NCI-H2029 treated with DMSO at 0.1 percent for 48 hours (cell line): ENCODE measurements around the gene ST6GALNAC4.

ENCODE experiments used
- DNase-seq: peaks from one replicate; lab custom pipeline; 2025; lab: John Stamatoyannopoulos, UW

ST6GALNAC4 gene

DNA sequence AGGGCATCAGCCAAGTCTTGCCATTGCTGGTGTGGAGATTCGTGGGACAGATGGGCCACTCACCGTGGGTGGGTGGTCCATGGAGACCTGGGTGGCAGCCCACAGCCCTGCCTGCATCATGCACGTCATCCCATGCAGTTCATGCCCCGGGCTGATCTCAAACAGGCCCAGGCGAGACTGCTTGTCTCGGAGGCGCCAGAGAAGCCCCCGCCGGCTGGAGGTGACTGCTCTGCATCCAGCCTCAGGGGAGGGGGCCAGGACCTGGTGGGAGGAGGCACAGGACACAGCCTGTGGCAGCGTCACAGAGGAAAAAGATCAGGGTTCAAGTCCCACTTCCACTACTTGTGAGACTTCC lies 12.8 kb upstream of the ST6GALNAC4 start:
- DNase-seq: no peak

- DNase-seq: no peak
Measured at GRCh38 chr9:127928676-127929624, 12.1 kb upstream of the ST6GALNAC4 start.

- no peak for DNase-seq
Measured at GRCh38 chr9:127927988-127928675, 11.3 kb upstream of the ST6GALNAC4 start.

DNA sequence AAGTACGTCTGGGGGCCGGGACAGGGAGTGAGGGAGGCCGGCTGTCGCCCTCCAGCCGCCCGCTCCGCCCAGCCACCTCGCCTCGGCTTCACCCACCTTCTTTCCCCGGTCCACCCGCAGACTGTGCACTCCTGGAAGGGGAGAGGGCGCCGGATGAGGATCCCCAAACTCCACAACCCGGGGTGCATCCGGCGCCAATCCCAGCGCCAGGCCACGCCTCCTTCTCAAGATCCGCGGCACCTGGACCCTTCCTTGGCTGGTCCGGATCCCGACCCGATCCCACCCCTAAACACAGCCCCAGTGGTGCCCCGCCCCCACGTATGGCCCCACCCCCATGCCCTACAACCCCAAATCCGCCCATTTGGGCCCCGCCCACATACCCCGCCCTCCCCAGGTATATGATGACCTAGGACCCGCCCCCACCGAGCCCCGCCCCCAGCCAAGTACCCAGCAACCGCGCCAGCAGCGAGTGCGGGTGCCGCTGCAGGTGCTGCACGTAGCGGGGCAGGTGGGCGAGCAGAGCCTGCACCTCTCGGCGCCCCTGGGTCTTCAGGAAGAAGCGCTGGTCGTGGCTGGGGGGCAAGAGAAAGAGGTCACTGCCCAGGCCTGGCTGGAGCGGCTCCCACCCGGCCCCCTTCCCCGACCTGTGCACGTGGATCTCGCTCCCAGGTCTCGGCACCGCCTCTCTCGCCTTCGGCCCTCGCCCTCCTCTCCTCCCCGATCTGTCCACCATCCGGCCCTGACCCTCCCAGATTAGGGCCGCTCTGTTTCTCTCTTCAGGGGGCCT lies 10.6 kb upstream of the ST6GALNAC4 start:
- no peak for DNase-seq

DNA sequence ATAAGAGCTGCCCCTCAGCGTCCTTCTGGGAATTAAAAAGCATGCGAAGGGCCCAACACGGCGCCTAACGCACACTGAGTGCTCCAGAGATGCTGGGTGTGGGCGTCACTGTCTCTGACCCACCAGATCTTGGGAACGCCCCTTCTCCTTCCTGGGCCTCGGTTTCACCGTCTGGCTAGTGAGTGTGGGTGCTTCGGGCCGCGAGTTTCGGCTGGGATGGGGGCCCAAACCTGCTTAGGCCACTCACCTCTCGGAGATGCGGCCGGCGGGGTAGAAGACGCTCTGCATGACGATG lies 10.0 kb upstream of the ST6GALNAC4 start:
- no peak for DNase-seq

DNA sequence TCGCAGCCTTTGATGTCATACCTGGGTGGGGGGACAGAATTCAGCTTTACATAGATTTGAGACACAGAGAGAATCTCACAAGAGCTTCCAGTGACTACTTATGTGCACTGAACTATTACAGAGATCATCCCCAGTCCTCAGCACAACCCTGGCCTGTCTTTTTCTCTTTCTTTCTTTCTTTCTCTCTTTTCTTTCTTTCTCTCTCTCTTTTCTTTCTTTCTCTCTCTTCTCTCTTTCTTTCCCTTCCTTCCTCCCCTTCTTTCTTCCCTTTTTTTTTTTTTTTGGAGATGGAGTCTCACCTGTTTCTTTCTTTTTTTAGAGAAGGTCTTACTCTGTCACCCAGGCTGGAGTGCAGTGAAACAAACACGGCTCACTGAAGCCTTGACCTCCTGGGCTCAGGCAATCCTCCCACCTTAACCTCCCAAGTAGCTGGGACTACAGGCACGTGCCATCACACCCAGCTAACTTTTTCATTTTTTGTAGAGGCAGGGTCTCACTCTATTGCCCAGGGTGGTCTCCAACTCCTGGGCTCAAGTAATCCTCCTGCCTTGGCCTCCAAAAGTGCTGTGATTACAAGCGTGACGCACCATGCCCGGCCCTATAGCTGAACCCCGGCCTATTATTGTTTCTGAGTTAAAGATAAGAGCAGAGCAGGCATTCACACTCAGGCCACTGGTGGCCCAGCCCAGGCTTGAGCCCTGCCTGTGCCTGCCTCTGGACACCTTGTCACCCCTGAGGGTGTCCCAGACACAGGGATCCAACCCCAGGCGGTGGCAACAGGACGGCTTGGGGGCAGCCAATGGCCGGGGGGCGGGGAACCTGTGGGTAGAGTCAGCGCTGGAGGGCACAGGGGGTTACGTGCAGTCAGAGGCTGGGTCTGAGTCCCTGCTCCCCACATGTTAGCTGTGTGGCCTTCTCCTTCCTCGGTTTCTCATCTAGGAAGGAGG lies 9.4 kb upstream of the ST6GALNAC4 start:
- DNase-seq: no peak

DNA sequence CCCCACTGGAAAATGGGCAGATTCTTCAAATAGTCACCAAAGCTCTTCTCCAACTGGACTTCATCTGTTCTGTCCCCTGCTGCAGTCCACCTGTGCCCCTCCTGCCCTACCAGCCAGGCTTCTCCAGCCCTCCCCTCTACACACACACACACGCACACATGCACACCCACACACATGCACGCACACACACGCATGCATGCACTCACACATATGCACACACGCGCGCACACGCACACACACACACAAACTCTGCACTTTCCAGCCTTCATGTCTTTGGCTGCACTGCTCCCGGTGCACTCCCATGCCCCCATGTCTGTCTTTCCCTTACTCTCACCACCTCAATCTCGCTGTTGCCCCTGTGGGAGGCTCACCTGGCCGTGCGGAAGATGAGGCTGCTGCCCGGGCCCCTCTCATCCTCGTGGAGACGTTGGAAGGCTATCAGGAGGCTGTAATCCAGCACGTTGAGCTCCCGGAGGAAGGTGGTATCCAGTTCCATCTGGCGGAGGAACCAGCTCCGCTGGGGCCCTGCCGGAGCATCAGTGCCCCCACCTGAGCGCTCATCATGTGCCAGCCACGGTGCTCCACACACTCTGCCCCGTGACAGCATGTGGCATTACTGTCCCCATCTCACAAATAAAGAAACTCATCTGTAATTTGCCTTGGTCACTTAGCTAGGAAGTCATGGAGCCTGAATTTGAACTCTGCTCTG lies 8.0 kb upstream of the ST6GALNAC4 start:
- no peak for DNase-seq

GRCh38 chr9:127923771-127924170 lies 6.9 kb upstream of the ST6GALNAC4 start:
- no peak for DNase-seq

- DNase-seq: no peak
Measured at GRCh38 chr9:127923046-127923445, 6.2 kb upstream of the ST6GALNAC4 start.

DNA sequence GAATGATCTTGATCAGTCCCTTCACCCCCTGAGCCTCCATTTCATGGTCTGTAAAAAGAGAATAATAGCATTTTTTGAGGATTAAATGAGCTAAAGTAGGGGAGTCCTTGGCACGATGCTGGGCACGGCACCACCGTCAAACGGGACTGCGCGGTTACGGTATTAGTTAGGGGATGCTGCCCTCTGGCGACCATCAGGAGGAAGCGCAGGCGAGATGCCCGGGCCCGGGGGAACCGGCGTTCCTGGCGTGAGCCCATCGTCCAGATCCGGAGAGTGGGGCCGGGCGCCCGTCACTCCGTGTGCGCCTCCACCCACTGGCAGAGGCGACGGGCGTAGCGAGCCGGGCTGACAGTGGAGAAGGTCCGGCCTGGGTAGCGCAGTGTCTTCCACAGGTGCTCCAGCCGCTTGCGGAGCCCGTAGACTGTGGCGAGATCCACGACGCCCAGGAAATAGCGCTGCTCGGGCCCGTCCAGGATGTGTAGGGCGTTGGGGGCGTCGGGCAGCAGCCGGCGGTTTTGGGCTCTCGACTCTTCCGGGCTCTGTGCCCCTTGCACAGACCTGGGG lies 4.8 kb upstream of the ST6GALNAC4 start:
- DNase-seq: peak; percentile 53

DNA sequence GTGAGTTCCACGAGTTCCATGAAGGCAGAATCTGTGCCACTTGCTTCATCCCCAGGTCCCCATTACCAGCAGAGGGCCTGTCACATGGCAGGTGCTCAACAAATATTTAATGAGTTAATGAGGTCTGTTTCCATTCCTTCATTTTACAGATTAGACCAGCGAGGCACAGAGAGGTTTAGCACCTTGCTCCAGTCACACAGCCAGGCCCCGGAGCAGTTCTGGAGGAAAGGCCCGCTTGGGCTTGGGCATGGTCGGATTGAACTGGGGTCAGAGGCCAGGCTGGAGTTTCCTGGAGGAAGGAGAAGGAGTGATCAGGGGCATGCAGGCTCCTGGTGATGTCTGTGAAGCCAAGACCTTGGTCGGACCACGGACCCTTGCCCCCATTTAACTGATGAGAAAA lies 4.0 kb upstream of the ST6GALNAC4 start:
- DNase-seq: no peak

GRCh38 chr9:127919253-127919815 lies 2.5 kb upstream of the ST6GALNAC4 start:
- no peak for DNase-seq

- no peak for DNase-seq
Measured at GRCh38 chr9:127918183-127919107, 1.6 kb upstream of the ST6GALNAC4 start.

DNA sequence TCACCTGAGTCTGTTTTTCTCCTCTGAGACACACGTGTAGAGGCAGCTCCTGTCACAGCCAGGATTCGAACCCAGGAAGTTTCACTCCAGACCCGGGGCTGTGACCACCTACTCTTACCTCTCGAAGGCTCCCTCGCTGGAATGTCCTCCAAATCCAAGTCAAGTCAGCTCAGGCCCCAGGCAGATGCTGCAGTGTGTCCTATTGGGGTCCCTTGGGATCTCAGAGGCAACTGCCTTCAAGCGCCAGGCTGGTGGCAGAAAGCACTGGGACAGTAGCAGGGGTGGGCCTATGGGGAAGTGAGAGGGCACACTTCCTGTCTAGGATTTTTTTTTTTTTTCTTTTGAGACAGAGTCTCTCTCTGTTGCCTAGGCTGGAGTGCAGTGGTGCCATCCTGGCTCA lies 762 bp upstream of the ST6GALNAC4 start:
- no peak for DNase-seq

GRCh38 chr9:127915801-127916719 lies 781 bp downstream of the ST6GALNAC4 start:
- DNase-seq: no peak

DNA sequence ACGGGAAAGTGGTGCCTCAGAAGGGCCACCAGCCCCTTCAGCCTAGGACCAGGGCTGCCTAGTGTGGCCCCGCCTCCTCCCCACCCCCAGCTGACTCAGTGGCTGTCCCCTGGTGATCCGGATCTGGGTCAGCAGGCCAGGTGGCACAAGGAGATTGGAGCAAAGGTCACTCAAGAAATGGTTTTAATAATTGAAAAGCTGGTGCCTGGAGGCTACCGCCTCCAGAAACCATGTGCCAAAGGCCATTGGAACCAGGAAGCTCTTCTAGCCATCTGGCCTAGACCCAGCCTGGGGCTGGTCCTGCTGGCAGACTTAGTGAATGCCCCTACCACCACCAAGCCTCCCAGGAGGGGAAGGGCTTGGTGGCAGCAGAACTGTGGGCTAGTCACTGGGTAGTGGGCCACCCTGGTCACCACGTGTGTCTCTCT lies 1.5 kb downstream of the ST6GALNAC4 start:
- no peak for DNase-seq

GRCh38 chr9:127913682-127914081 lies 3.2 kb downstream of the ST6GALNAC4 start:
- DNase-seq: peak; percentile 45

DNA sequence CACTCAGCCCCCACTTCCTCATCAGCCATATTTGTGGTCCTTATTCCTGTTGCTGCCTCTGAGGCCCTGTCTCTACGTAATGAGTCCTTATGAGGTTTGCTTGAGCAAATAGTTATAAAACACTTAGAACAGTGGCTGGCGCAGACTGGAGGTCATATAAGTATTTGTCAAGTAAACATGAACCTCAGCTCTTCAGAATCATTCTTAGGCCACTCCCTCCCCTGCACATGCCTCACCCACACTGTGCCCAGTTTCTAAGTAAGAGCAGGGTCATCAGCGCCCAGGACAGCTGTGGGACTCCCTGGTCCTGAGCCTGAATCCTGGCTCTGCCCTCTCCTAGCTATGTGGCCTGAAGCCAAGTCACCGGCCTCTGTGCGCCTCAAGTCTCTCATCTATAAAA lies 4.0 kb downstream of the ST6GALNAC4 start:
- peak; percentile 84 for DNase-seq
